Measurements from ENCODE around the gene HPS4.
"Not testable (repeated sequence)": the region's sequence is repeated elsewhere in the genome, so short reads cannot be mapped to it uniquely, and the experiment has no call there.

The HPS4 gene

DNA sequence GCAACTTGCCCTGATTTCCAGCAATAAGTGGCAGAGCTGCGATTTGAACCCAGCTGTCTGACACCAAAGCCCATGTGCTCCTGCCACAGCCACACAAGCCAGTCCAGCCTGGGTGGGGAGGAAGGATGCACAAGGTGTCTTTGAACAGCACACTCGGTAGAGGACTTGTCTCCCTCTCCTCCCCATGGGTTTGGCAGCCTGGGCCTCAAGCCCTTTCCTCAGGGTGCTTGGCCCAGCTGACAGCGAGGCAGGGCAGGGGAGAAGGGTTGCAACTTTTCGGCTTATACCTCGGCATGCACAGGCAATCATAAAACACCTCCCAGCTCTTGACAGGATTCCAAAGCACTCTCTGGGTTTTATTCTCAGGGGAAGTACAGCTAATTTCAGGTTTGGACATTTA lies 35.2 kb downstream of the HPS4 start:
- Histone ChIP-seq H3K36me3 (ENCODE audit: insufficient read depth, low read length) (peaks cover 9% of the 10 kb centered on the region), H3K4me1 (ENCODE audit: insufficient read depth, low read length) (no peaks in the 10 kb centered on the region)

GRCh38 chr22:26447584-26448329 lies 35.8 kb downstream of the HPS4 start:
- no peaks in the 10 kb centered on the region for H3K4me1 ChIP-seq (ENCODE audit: insufficient read depth, low read length)
- no peaks in the 10 kb centered on the region for H3K9me3 ChIP-seq (ENCODE audit: control insufficient read depth, insufficient read depth, low read length)
- peaks cover 6% of the 10 kb centered on the region for H3K36me3 ChIP-seq (ENCODE audit: insufficient read depth, low read length)
- H3K9ac ChIP-seq (ENCODE audit: low read depth, low read length), result no peak overlapping the region

More for the DNA sequence above, 35.2 kb downstream of the HPS4 start:
- Histone ChIP-seq H3K9me3 (ENCODE audit: control insufficient read depth, insufficient read depth, low read length) (no peaks in the 10 kb centered on the region), H3K9ac (ENCODE audit: low read depth, low read length) (no peak overlapping the region)

GRCh38 chr22:26446808-26447515 lies 36.6 kb downstream of the HPS4 start:
- no peaks in the 10 kb centered on the region; the same call in 1 of the 2 replicates for H3K36me3 ChIP-seq (ENCODE audit: insufficient read depth, low read length)
- no peaks in the 10 kb centered on the region for H3K9me3 ChIP-seq (ENCODE audit: control insufficient read depth, insufficient read depth, low read length)
- H3K4me1 ChIP-seq (ENCODE audit: insufficient read depth, low read length), result peaks cover 6% of the 10 kb centered on the region; the same call in 1 of the 2 replicates
- H3K9ac ChIP-seq (ENCODE audit: low read depth, low read length), result no peak overlapping the region

GRCh38 chr22:26445577-26446275 lies 37.9 kb downstream of the HPS4 start:
- peaks cover 7% of the 10 kb centered on the region; the same call in 1 of the 2 replicates for H3K4me1 ChIP-seq (ENCODE audit: insufficient read depth, low read length)
- H3K9ac ChIP-seq (ENCODE audit: low read depth, low read length), result no peak overlapping the region
- H3K36me3 ChIP-seq (ENCODE audit: insufficient read depth, low read length), result no peaks in the 10 kb centered on the region; the same call in 1 of the 2 replicates
- no peaks in the 10 kb centered on the region for H3K9me3 ChIP-seq (ENCODE audit: control insufficient read depth, insufficient read depth, low read length)

GRCh38 chr22:26444777-26445176 lies 38.8 kb downstream of the HPS4 start:
- Histone ChIP-seq H3K36me3 (ENCODE audit: insufficient read depth, low read length) (no peaks in the 10 kb centered on the region; the same call in 1 of the 2 replicates), H3K9ac (ENCODE audit: low read depth, low read length) (no peak overlapping the region), H3K9me3 (ENCODE audit: control insufficient read depth, insufficient read depth, low read length) (no peaks in the 10 kb centered on the region), H3K4me1 (ENCODE audit: insufficient read depth, low read length) (peaks cover 7% of the 10 kb centered on the region; the same call in 1 of the 2 replicates)

GRCh38 chr22:26443901-26444690 lies 39.5 kb downstream of the HPS4 start:
- Histone ChIP-seq H3K9me3 (ENCODE audit: control insufficient read depth, insufficient read depth, low read length) (no peaks in the 10 kb centered on the region), H3K36me3 (ENCODE audit: insufficient read depth, low read length) (no peaks in the 10 kb centered on the region; the same call in 1 of the 2 replicates), H3K4me1 (ENCODE audit: insufficient read depth, low read length) (peaks cover 7% of the 10 kb centered on the region; the same call in 1 of the 2 replicates), H3K9ac (ENCODE audit: low read depth, low read length) (no peak overlapping the region)

DNA sequence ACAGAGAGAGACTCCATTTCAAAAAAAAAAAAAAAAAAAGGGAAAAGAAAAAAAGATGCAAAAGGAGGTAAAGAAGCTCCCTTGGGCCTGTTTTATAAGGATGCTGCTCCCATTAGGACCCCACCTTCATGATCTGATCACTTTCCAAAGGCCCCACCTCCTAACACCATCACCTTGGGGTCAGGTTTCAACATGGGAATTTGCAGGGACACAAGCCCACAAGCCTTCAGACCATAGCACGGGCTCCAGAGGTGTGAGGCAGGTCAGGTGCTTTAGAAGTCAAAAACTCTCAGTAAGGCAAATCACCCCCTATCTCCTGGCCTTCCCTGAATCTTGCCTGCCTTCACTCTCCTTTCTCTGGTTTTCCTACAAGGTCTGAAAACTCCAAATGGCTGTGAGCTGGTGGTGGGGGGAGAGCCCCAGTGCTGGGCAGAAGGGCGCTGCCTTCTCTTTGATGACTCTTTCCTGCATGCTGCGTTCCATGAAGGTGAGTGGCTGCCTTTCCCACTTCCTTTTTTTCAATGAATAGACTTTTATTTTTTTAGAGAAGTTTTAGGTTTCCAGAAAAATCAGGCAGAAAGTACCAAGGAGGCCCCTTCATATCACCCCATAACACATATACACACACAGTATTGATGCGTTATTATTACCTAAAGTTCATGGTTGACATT lies 41.4 kb downstream of the HPS4 start:
- Histone ChIP-seq H3K4me1 (ENCODE audit: insufficient read depth, low read length) (peaks cover 7% of the 10 kb centered on the region; the same call in 1 of the 2 replicates), H3K9me3 (ENCODE audit: control insufficient read depth, insufficient read depth, low read length) (no peaks in the 10 kb centered on the region), H3K9ac (ENCODE audit: low read depth, low read length) (no peak overlapping the region; the same call in 1 of the 2 replicates), H3K36me3 (ENCODE audit: insufficient read depth, low read length) (no peaks in the 10 kb centered on the region; the same call in 1 of the 2 replicates)

DNA sequence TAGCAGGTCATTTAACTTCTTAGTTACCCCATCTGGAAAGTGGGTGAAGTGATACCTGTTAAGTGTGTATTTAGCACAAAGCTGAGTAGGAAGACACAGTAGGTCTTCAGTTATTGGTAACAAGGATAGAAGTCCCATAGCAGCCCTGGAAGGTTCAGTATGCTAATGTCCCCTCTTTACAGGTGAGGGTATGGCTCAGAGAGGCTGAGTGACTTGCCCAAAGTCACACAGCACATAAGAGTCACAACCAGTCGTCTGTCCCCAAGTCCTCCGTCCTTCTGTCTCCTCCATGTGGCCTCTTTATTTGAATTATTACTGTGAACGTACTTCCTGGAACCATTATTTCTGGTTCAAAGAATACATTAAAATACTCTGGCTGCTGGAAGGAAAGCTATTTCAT lies 44.0 kb downstream of the HPS4 start:
- H3K36me3 ChIP-seq (ENCODE audit: insufficient read depth, low read length), result no peaks in the 10 kb centered on the region
- no peaks in the 10 kb centered on the region for H3K9me3 ChIP-seq (ENCODE audit: control insufficient read depth, insufficient read depth, low read length)
- H3K4me1 ChIP-seq (ENCODE audit: insufficient read depth, low read length), result peaks cover 7% of the 10 kb centered on the region; the same call in 1 of the 2 replicates
- no peak overlapping the region for H3K9ac ChIP-seq (ENCODE audit: low read depth, low read length)

GRCh38 chr22:26438776-26439175 lies 44.8 kb downstream of the HPS4 start:
- not testable (repeated sequence) for H3K4me1 ChIP-seq (ENCODE audit: insufficient read depth, low read length); H3K9ac ChIP-seq (ENCODE audit: low read depth, low read length); H3K9me3 ChIP-seq (ENCODE audit: control insufficient read depth, insufficient read depth, low read length); H3K36me3 ChIP-seq (ENCODE audit: insufficient read depth, low read length)

DNA sequence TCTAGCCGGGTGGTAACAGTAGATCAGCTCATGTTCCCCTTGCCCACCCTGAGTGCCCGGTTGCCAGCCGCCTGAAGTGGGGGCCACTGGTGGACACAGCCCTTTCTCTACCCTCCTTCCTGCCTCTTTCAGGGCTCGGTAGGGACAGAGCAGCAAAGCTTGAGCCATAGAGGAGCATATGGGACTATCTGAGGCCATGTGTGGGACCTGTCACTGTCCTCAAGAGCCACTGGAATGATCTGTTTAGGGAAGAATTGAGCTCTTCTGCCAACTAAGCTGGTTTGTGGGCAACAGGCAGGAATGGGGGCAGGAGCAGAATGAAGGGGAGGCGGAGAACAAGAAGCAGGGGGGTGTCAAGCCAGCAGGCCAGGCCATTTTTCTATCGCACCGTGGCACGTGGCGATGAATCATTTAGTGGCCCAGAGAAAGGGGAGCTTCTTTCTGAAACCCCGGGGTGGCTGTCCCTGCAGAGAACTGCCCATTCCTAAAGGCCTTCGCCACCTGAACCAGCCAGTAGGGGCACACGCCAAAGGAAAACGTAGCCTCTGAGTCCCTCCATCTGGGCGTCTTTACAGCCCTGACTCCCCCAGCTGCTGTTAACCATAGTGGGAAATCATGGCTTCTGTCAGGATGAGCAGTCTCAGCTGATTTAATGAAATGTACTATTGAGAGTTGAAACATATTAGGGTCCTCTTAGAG lies 45.7 kb downstream of the HPS4 start:
- H3K36me3 ChIP-seq (ENCODE audit: insufficient read depth, low read length), result no peaks in the 10 kb centered on the region
- H3K4me1 ChIP-seq (ENCODE audit: insufficient read depth, low read length), result peaks cover 7% of the 10 kb centered on the region; the same call in 1 of the 2 replicates
- H3K9ac ChIP-seq (ENCODE audit: low read depth, low read length), result no peak overlapping the region
- H3K9me3 ChIP-seq (ENCODE audit: control insufficient read depth, insufficient read depth, low read length), result no peaks in the 10 kb centered on the region

- Histone ChIP-seq H3K4me1 (ENCODE audit: insufficient read depth, low read length) (peaks cover under 1% of the 10 kb centered on the region; the same call in 1 of the 2 replicates), H3K36me3 (ENCODE audit: insufficient read depth, low read length) (no peaks in the 10 kb centered on the region), H3K9ac (ENCODE audit: low read depth, low read length) (no peak overlapping the region), H3K9me3 (ENCODE audit: control insufficient read depth, insufficient read depth, low read length) (no peaks in the 10 kb centered on the region)
These were observed 46.6 kb downstream of the HPS4 start for GRCh38 chr22:26436903-26437515.

GRCh38 chr22:26435327-26436093 lies 48.1 kb downstream of the HPS4 start:
- Histone ChIP-seq H3K4me1 (ENCODE audit: insufficient read depth, low read length) (peaks cover 12% of the 10 kb centered on the region), H3K36me3 (ENCODE audit: insufficient read depth, low read length) (no peaks in the 10 kb centered on the region), H3K9ac (ENCODE audit: low read depth, low read length) (no peak overlapping the region), H3K9me3 (ENCODE audit: control insufficient read depth, insufficient read depth, low read length) (no peaks in the 10 kb centered on the region)
